PC-9 (cell line): ENCODE data around the gene RPS27.

Experiments
- EZH2 ChIP-seq: fragments of 200-600 bp; sonication (generic); IDR thresholded peaks from 2 replicates; pipeline ENCODE4 v1.8.0; 2017; ENCODE audit warnings: antibody characterized with exemption, low read depth
- TF ChIP-seq, protein P1 (sequence below): fragments of 200-600 bp; sonication (generic); conservative IDR thresholded peaks from 2 replicates; pipeline ENCODE4 v1.6.1; 2017; ENCODE audit warnings: mixed run types, antibody characterized with exemption, mild to moderate bottlenecking, moderate library complexity

DNA sequence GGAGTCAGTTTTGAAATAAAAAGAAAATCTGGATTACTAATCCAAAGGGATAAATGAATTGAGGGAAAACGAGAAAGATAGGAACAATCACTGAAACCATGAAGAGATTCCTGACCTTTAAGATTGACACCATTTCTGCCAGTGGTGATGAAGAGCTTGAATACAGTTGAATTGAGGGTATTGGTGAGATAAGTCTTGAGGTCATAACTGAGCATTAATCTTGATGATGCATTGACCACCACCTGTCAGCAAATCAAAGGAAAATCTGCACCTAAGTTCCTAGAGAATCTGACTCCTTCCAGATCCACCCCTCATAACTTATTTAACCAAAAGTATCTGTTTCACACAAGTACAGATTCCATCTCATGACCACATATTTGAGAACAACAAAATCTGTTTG is 21.6 kb downstream of the RPS27 start:
- TF ChIP-seq, protein P1, sequence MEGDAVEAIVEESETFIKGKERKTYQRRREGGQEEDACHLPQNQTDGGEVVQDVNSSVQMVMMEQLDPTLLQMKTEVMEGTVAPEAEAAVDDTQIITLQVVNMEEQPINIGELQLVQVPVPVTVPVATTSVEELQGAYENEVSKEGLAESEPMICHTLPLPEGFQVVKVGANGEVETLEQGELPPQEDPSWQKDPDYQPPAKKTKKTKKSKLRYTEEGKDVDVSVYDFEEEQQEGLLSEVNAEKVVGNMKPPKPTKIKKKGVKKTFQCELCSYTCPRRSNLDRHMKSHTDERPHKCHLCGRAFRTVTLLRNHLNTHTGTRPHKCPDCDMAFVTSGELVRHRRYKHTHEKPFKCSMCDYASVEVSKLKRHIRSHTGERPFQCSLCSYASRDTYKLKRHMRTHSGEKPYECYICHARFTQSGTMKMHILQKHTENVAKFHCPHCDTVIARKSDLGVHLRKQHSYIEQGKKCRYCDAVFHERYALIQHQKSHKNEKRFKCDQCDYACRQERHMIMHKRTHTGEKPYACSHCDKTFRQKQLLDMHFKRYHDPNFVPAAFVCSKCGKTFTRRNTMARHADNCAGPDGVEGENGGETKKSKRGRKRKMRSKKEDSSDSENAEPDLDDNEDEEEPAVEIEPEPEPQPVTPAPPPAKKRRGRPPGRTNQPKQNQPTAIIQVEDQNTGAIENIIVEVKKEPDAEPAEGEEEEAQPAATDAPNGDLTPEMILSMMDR, result no peak
- no peak for TF ChIP-seq EZH2
